ENCODE data around the gene ADCY9. TPM values are rescaled to one million over a fixed set of nuclear protein-coding genes. Genes with fewer than 3 reads are reported as not detected.

The ADCY9 gene
- total RNA-seq, 1 experiment from 2014 or later, result 9.8 TPM

DNA sequence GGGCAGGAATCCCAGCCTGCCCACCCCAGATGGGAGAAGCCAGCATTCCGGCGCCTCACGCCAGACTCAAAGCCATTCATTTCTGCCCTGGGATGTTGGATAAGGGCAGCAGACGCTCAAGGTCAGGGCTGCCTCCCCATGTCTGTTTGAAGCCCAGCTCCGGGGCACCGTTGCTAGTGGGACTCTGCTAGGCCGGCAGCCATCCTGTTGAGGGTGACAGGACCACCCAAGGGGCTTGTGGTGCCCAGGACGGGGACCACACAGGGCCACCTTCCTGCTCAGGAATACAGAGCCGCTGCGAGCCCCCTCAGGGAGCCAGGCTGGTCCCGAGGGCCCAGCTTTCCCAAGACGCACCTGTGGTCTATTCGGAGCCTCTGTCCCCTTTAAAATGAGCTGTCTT is 134.0 kb downstream of the ADCY9 start:
- no peak overlapping the region for H3K4me3 ChIP-seq (replicated peaks in 1 of 2; ENCODE audit: low read depth in 1 of 2, low read length in 2 of 2)
- H3K9ac ChIP-seq (ENCODE audit: low read length), result no peak overlapping the region
- ChIA-PET POLR2A (interaction anchor here (1.4 kb wide), 1 partner anchor 272 kb away, joined by 3 read pairs; no protein-coding TSS in a partner anchor), RAD21 (ENCODE audit: low non-redundant PET in 1 of 2, low total read pairs in 2 of 2, uncharacterized antibody in 2 of 2, unreplicated experiment in 2 of 2) (interaction anchor here (1.6 to 2.6 kb wide), 2 partner anchors 271 to 272 kb away, joined by 8 to 15 read pairs; no protein-coding TSS in a partner anchor), CTCF (interaction anchor here (1.1 to 3.4 kb wide), 4 partner anchors 218 to 422 kb away, joined by 3 to 57 read pairs (median 6); no protein-coding TSS in a partner anchor)
- DNase-seq (ENCODE audit: low read depth, low spot score), result no peak
- no TSS peak for BruUV-seq (replicated peaks)
- H3K27me3 ChIP-seq (ENCODE audit: insufficient read depth, low read length), result no peaks in the 10 kb centered on the region
- no peaks in the 10 kb centered on the region for H3K36me3 ChIP-seq (ENCODE audit: control insufficient read depth in 1 of 2, insufficient read depth in 2 of 2, low read length in 2 of 2)
- H3K27ac ChIP-seq (ENCODE audit: low read depth, low read length), result no peak overlapping the region
- TF ChIP-seq SRF (IDR thresholded peaks at IDR 0.05; ENCODE audit: low read depth) (no peak), EZH2phosphoT487 (IDR thresholded peaks at IDR 0.05; ENCODE audit: borderline replicate concordance) (no peak), RAD21 (IDR thresholded peaks at IDR 0.05; ENCODE audit: low read depth) (no peak), FOSL1 (IDR thresholded peaks at IDR 0.05; ENCODE audit: low read depth) (no peak), POLR2A (IDR thresholded peaks at IDR 0.05; ENCODE audit: borderline replicate concordance, extremely low read depth, insufficient read depth, insufficient read length) (no peak), ELF1 (IDR thresholded peaks at IDR 0.05; ENCODE audit: borderline replicate concordance, low read depth) (no peak), EGR1 (IDR thresholded peaks at IDR 0.05; ENCODE audit: low read depth) (no peak), EZH2 (IDR thresholded peaks at IDR 0.05) (no peak), SP1 (IDR thresholded peaks at IDR 0.05; ENCODE audit: low read depth) (no peak), POLR2AphosphoS5 (IDR thresholded peaks at IDR 0.05; ENCODE audit: low read depth, low read length) (no peak), CBX3 (IDR thresholded peaks at IDR 0.05; ENCODE audit: low read depth) (no peak), SIN3A (IDR thresholded peaks at IDR 0.05; ENCODE audit: low read depth) (no peak)
- TF ChIP-seq, protein P1, sequence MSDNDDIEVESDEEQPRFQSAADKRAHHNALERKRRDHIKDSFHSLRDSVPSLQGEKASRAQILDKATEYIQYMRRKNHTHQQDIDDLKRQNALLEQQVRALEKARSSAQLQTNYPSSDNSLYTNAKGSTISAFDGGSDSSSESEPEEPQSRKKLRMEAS (IDR thresholded peaks at IDR 0.05), result no peak
- TF ChIP-seq, protein P2, sequence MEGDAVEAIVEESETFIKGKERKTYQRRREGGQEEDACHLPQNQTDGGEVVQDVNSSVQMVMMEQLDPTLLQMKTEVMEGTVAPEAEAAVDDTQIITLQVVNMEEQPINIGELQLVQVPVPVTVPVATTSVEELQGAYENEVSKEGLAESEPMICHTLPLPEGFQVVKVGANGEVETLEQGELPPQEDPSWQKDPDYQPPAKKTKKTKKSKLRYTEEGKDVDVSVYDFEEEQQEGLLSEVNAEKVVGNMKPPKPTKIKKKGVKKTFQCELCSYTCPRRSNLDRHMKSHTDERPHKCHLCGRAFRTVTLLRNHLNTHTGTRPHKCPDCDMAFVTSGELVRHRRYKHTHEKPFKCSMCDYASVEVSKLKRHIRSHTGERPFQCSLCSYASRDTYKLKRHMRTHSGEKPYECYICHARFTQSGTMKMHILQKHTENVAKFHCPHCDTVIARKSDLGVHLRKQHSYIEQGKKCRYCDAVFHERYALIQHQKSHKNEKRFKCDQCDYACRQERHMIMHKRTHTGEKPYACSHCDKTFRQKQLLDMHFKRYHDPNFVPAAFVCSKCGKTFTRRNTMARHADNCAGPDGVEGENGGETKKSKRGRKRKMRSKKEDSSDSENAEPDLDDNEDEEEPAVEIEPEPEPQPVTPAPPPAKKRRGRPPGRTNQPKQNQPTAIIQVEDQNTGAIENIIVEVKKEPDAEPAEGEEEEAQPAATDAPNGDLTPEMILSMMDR (IDR thresholded peaks at IDR 0.05 in 2 of 3, conservative IDR thresholded peaks at IDR 0.05 in 1 of 3; ENCODE audit: borderline replicate concordance in 1 of 3, insufficient read depth in 1 of 3, low read depth in 2 of 3, low read length in 2 of 3), result no peak
- TF ChIP-seq, protein P3, sequence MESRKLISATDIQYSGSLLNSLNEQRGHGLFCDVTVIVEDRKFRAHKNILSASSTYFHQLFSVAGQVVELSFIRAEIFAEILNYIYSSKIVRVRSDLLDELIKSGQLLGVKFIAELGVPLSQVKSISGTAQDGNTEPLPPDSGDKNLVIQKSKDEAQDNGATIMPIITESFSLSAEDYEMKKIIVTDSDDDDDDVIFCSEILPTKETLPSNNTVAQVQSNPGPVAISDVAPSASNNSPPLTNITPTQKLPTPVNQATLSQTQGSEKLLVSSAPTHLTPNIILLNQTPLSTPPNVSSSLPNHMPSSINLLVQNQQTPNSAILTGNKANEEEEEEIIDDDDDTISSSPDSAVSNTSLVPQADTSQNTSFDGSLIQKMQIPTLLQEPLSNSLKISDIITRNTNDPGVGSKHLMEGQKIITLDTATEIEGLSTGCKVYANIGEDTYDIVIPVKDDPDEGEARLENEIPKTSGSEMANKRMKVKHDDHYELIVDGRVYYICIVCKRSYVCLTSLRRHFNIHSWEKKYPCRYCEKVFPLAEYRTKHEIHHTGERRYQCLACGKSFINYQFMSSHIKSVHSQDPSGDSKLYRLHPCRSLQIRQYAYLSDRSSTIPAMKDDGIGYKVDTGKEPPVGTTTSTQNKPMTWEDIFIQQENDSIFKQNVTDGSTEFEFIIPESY (IDR thresholded peaks at IDR 0.05; ENCODE audit: extremely low read depth, insufficient replicate concordance, low read length), result no peak
- TF ChIP-seq, protein P4, sequence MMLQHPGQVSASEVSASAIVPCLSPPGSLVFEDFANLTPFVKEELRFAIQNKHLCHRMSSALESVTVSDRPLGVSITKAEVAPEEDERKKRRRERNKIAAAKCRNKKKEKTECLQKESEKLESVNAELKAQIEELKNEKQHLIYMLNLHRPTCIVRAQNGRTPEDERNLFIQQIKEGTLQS (IDR thresholded peaks at IDR 0.05), result no peak
- H3K79me2 ChIP-seq (ENCODE audit: insufficient read depth, low read length), result no peaks in the 10 kb centered on the region
- H3K4me1 ChIP-seq (ENCODE audit: control insufficient read depth in 1 of 2, insufficient read depth in 2 of 2, low read length in 2 of 2), result peaks cover 10 to 16% of the 10 kb centered on the region in 2 experiments
- no peak overlapping the region for H2AFZ ChIP-seq (ENCODE audit: low read depth, low read length, poor library complexity, severe bottlenecking)
- H3K9me2 ChIP-seq (ENCODE audit: insufficient read depth), result no peaks in the 10 kb centered on the region
- H3K4me2 ChIP-seq (ENCODE audit: low read length), result no peak overlapping the region
- no peak for ATAC-seq
- intact Hi-C loops (cut with micrococcal nuclease), result loop anchor here (2.0 kb wide), 1 partner anchor 349 kb away; no protein-coding TSS in a partner anchor
- no peaks in the 10 kb centered on the region for H4K20me1 ChIP-seq (ENCODE audit: insufficient read depth)
- H3K9me3 ChIP-seq (ENCODE audit: control insufficient read depth in 1 of 2, insufficient read depth in 1 of 2, low read depth in 1 of 2, low read length in 2 of 2), result no peaks in the 10 kb centered on the region

All from HCT116 (cell line).